IPS DF 4.7 (cell line): ENCODE results near the gene RBPJL.

ENCODE experiments used
- DNase-seq: peaks from one replicate; pipeline ENCODE4 v3.0.0-alpha.2; 2013; ENCODE audit warnings: low spot score; ENCODE audit errors: extremely low read depth

Gene RBPJL

DNA sequence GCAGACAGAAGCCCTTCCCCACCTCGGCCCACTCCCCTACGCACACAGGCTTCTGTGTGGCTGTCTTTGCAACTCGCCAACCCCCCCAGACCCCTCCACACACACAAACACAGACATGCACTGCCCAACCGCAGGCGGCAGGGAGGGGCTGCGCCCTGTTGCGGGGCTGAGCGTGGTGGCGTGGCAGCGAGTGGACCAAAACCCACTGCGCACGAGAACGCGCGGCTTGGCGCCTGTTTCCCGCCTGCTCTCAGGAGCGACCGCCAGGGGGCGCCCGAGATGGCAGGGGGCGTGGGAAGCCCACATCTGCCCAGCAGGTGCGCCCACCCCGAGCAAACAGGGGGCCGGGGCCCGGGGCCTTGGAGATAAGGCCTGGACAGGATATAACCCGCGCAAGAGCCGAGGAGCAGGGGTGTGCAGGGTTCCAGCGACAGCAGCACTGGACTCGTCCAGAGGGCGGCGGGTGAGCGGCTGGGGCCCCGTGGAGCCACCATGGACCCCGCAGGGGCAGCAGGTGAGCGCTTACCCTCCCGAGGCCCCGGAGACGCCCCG lies at the start of gene RBPJL:
Gene RBPJL (plus strand): TSS at position 410 of the 552 bp plus-strand sequence. CDS start 83 bp downstream, at position 493.
- DNase-seq: no peak

GRCh38 chr20:45257161-45257560 lies 49.5 kb upstream of the RBPJL start:
- no peak for DNase-seq

DNA sequence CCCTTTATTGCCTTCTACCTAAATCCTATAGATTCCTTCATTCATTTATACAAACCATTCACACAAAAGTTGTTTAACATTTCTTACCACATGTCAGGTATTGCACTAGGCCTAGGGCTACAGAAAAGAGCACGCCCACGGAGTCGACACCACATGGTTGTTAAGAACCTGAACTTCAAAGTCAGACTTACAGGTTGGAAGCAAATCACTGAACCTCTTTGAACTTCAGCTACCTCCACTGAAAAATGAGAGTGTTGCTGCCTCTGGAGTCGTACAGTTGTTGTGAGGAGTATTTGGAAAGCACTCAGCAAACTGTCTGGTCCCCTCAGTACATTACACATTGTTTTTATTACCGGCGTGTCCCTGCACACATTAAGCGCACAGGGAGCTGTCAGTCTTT lies 48.9 kb upstream of the RBPJL start:
- no peak for DNase-seq

- DNase-seq: no peak
Observed at GRCh38 chr20:45258259-45258658, 48.4 kb upstream of the RBPJL start.

GRCh38 chr20:45258664-45259063 lies 48.0 kb upstream of the RBPJL start:
- DNase-seq: no peak

- DNase-seq: no peak
Observed at GRCh38 chr20:45263556-45264266, 42.9 kb upstream of the RBPJL start.

- DNase-seq: no peak
Observed at GRCh38 chr20:45266977-45267376, 39.7 kb upstream of the RBPJL start.

- DNase-seq: no peak
Observed at GRCh38 chr20:45268531-45268930, 38.1 kb upstream of the RBPJL start.

DNA sequence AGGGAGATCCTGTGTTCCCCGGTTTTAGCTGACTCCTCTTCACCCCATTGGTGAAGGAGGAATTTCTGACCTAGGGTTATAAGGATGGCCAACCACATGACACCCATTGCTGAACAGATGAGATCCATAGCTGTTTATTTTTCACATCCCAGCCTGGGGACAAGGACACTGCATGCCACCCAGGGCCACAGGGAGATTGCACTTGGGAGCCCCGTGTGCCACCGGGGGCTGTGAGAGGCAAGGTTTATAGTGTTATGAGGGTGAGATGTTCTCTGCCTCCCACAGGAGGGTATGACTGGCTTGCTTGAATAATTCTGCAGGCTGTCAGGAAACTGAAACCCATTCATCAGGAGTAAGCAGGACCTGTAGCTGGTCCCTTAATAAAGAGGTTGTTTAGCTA lies 37.6 kb upstream of the RBPJL start:
- no peak for DNase-seq

- no peak for DNase-seq
Observed at GRCh38 chr20:45269754-45270270, 36.8 kb upstream of the RBPJL start.

GRCh38 chr20:45275338-45275737 lies 31.3 kb upstream of the RBPJL start:
- DNase-seq: no peak

GRCh38 chr20:45279992-45280391 lies 26.6 kb upstream of the RBPJL start:
- DNase-seq: no peak

GRCh38 chr20:45282700-45283550 lies 23.7 kb upstream of the RBPJL start:
- no peak for DNase-seq

- DNase-seq: no peak
Observed at GRCh38 chr20:45283551-45284057, 23.0 kb upstream of the RBPJL start.

- DNase-seq: no peak
Observed at GRCh38 chr20:45288376-45288775, 18.3 kb upstream of the RBPJL start.

DNA sequence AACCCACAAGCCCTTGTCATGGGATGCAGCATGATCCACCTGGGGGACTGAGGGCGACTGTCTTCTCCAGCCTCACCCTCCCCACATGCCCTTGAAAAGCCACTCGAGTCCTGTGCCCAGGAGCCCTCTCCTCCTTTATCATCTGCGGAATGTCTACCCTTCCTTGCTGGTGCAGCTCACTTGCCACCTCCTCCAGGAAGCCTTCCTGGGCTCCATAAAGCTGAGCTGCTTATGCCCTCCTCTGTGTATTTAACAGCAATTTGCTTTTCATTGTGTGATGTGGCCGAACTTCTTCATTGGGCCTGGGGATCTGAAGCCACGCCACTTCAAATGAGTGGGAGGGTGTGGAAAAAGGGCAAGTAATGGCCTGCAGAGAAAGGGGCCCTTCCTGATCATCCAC lies 17.8 kb upstream of the RBPJL start:
- DNase-seq: no peak

- no peak for DNase-seq
Observed at GRCh38 chr20:45289942-45290676, 16.5 kb upstream of the RBPJL start.

- no peak for DNase-seq
Observed at GRCh38 chr20:45290677-45291355, 15.8 kb upstream of the RBPJL start.

DNA sequence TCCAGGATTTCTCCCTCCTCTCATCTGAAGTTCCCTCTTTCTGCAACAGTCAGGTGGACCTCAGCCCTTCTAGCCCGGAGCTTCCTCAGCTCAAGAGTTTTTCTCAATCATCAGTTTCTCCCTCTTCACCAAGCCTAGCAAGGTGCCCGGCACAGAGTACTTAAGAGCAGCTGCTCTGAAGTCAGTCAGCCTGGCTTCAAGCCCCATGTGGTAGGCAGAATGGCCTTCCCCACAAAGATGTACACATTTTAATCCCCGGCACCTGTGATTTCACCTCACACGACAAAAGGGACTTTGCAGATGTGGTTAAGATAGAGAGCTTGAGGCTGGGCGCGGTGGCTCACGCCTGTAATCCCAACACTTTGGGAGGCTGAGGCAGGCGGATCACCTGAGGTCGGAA lies 15.1 kb upstream of the RBPJL start:
- DNase-seq: no peak

GRCh38 chr20:45292343-45292742 lies 14.3 kb upstream of the RBPJL start:
- DNase-seq: no peak
